BLaER1 (cell line): Measurements from ENCODE around the gene PRKG1.

Experiments used
- H3K27ac ChIP-seq: shearing (Covaris generic); formaldehyde crosslinking; 2 replicates; pipeline ENCODE4 v1.8.1; 2022
- H3K27me3 ChIP-seq: shearing (Covaris generic); formaldehyde crosslinking; 2 replicates; pipeline ENCODE4 v1.8.1; 2022
- H3K36me3 ChIP-seq: shearing (Covaris generic); formaldehyde crosslinking; 2 replicates; pipeline ENCODE4 v1.8.1; 2022
- H3K4me1 ChIP-seq: shearing (Covaris generic); formaldehyde crosslinking; 2 replicates; pipeline ENCODE4 v1.8.1; 2022
- H3K4me2 ChIP-seq: shearing (Covaris generic); formaldehyde crosslinking; 2 replicates; pipeline ENCODE4 v1.8.1; 2022
- H3K4me3 ChIP-seq: shearing (Covaris generic); formaldehyde crosslinking; 2 replicates; pipeline ENCODE4 v1.8.1; 2022
- H3K9ac ChIP-seq: shearing (Covaris generic); formaldehyde crosslinking; 2 replicates; pipeline ENCODE4 v1.8.1; 2022
- H3K9me3 ChIP-seq: shearing (Covaris generic); formaldehyde crosslinking; 2 replicates; pipeline ENCODE4 v1.8.1; 2022
- H4K20me1 ChIP-seq: shearing (Covaris generic); formaldehyde crosslinking; 2 replicates; pipeline ENCODE4 v1.8.1; 2022
- Cebpa-rat ChIP-seq: shearing (Covaris generic); IDR thresholded peaks from 2 replicates; pipeline ENCODE4 v1.8.1; 2022

Gene PRKG1

DNA sequence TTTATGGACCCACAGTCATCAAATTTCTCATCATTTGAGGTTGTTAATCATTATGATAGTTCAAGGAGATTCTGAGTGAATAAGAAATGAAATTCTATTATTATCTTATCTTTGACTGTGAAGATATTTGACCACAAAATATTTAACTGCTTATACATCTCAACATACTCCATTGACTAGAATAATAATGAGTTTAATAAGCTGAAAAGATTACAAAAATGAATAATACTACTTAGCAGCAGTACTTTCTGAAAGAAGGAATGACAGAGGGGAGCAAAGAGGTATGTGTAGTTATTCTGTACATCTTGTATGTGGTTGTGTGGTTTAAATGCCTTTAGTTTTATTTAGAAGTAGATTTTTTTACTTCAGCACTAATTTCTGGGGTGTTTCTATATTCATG is 214.2 kb downstream of the PRKG1 start:
- no peaks in the 10 kb centered on the region for H3K36me3 ChIP-seq

GRCh38 chr10:51289519-51289918 is 215.2 kb downstream of the PRKG1 start:
- H3K36me3 ChIP-seq = no peaks in the 10 kb centered on the region
- H3K27ac ChIP-seq = no peak overlapping the region
- TF ChIP-seq Cebpa-rat = no peak
- no peaks in the 10 kb centered on the region for H3K4me1 ChIP-seq
- H3K9me3 ChIP-seq = no peaks in the 10 kb centered on the region
- no peak overlapping the region for H3K4me2 ChIP-seq
- no peak overlapping the region for H3K9ac ChIP-seq
- H3K27me3 ChIP-seq = no peaks in the 10 kb centered on the region
- H3K4me3 ChIP-seq = no peak overlapping the region
- no peaks in the 10 kb centered on the region for H4K20me1 ChIP-seq

More for the DNA sequence above, 214.2 kb downstream of the PRKG1 start:
- Histone ChIP-seq H3K9ac (no peak overlapping the region), H3K4me2 (no peak overlapping the region), H3K27ac (no peak overlapping the region), H4K20me1 (no peaks in the 10 kb centered on the region), H3K4me3 (no peak overlapping the region), H3K27me3 (no peaks in the 10 kb centered on the region), H3K9me3 (no peaks in the 10 kb centered on the region), H3K4me1 (no peaks in the 10 kb centered on the region)
- TF ChIP-seq Cebpa-rat = no peak

DNA sequence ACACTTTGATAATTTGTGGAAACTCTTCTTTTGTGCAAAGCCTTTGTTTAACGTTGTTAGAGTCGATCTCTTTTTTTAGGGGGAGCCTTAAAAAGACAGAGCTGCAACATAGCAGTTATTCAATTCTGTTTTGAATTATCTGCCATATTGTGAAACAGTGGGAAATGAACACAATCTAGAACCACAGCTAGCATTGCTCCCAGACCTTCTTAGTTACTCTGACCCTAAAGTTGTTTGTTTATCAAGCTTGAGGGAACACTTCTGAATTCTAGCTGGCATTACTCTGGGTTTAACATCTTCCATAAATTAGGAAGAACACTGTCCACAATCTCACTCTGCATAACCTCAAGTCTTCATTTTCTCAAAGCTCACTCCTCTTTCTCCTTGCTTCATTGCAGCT is 217.7 kb downstream of the PRKG1 start:
- Histone ChIP-seq H3K27ac (no peak overlapping the region), H3K4me2 (no peak overlapping the region), H3K36me3 (no peaks in the 10 kb centered on the region), H3K9ac (no peak overlapping the region), H3K9me3 (no peaks in the 10 kb centered on the region), H4K20me1 (no peaks in the 10 kb centered on the region), H3K27me3 (no peaks in the 10 kb centered on the region), H3K4me1 (no peaks in the 10 kb centered on the region), H3K4me3 (no peak overlapping the region)
- no peak for TF ChIP-seq Cebpa-rat

- no peaks in the 10 kb centered on the region for H3K27me3 ChIP-seq
- H3K36me3 ChIP-seq = no peaks in the 10 kb centered on the region
- H4K20me1 ChIP-seq = no peaks in the 10 kb centered on the region
- no peak overlapping the region for H3K4me3 ChIP-seq
- no peak overlapping the region for H3K27ac ChIP-seq
- no peak for TF ChIP-seq Cebpa-rat
- H3K4me2 ChIP-seq = no peak overlapping the region
- H3K9ac ChIP-seq = no peak overlapping the region
- no peaks in the 10 kb centered on the region for H3K9me3 ChIP-seq
- no peaks in the 10 kb centered on the region for H3K4me1 ChIP-seq
These were observed 223.2 kb downstream of the PRKG1 start for GRCh38 chr10:51297438-51297837.

DNA sequence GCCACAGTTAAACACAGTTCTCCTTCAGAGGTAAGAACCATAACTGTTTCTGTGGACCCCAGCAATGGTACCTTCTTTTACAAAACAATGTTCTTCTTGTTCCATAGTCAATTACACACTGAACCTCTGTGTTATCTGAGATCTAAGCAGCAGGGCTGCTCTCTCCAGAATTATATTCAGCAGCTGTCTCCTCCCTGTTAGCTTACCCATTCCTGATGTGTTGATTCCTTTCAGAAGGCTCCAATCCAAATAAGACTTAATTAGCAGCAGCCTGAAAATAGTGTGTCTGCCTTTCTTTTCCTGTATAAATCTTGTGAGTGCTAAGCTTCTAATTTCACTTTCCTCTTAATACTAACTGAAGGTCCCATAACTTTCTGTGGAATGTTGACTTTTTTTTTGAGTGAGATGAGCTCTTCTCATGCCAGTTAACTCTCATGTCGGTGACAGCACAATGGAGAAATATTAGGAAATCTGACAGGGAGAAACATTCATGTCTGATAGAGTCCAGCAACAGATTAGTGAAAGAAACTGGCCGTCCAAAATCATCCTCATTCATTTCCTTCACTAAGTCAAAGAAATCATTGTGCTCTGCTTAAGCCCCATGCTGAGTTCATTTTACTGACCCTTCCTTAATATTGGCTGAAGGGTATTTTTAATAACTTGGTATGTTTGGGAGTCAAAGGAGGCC is 226.5 kb downstream of the PRKG1 start:
- TF ChIP-seq Cebpa-rat = no peak
- no peaks in the 10 kb centered on the region for H3K9me3 ChIP-seq
- no peak overlapping the region for H3K27ac ChIP-seq
- H3K36me3 ChIP-seq = no peaks in the 10 kb centered on the region
- H3K27me3 ChIP-seq = no peaks in the 10 kb centered on the region
- H4K20me1 ChIP-seq = no peaks in the 10 kb centered on the region
- H3K4me2 ChIP-seq = no peak overlapping the region
- no peak overlapping the region for H3K4me3 ChIP-seq
- no peak overlapping the region for H3K9ac ChIP-seq
- no peaks in the 10 kb centered on the region for H3K4me1 ChIP-seq

GRCh38 chr10:51301644-51302043 is 227.4 kb downstream of the PRKG1 start:
- H3K27me3 ChIP-seq = no peaks in the 10 kb centered on the region
- TF ChIP-seq Cebpa-rat = no peak
- H3K36me3 ChIP-seq = no peaks in the 10 kb centered on the region
- no peaks in the 10 kb centered on the region for H3K4me1 ChIP-seq
- H3K27ac ChIP-seq = no peak overlapping the region
- H4K20me1 ChIP-seq = no peaks in the 10 kb centered on the region
- H3K4me3 ChIP-seq = no peak overlapping the region
- no peaks in the 10 kb centered on the region for H3K9me3 ChIP-seq
- no peak overlapping the region for H3K9ac ChIP-seq
- no peak overlapping the region for H3K4me2 ChIP-seq

- H3K9ac ChIP-seq = no peak overlapping the region
- no peaks in the 10 kb centered on the region for H3K27me3 ChIP-seq
- no peak overlapping the region for H3K27ac ChIP-seq
- no peak for TF ChIP-seq Cebpa-rat
- no peaks in the 10 kb centered on the region for H4K20me1 ChIP-seq
- no peaks in the 10 kb centered on the region for H3K36me3 ChIP-seq
- H3K4me1 ChIP-seq = no peaks in the 10 kb centered on the region
- no peak overlapping the region for H3K4me2 ChIP-seq
- H3K4me3 ChIP-seq = no peak overlapping the region
- no peaks in the 10 kb centered on the region for H3K9me3 ChIP-seq
These were observed 228.0 kb downstream of the PRKG1 start for GRCh38 chr10:51302316-51302715.

- H3K4me3 ChIP-seq = no peak overlapping the region
- H3K4me2 ChIP-seq = no peak overlapping the region
- H3K27ac ChIP-seq = no peak overlapping the region
- no peaks in the 10 kb centered on the region for H3K36me3 ChIP-seq
- H3K4me1 ChIP-seq = no peaks in the 10 kb centered on the region
- no peaks in the 10 kb centered on the region for H3K27me3 ChIP-seq
- H4K20me1 ChIP-seq = no peaks in the 10 kb centered on the region
- no peak for TF ChIP-seq Cebpa-rat
- H3K9ac ChIP-seq = no peak overlapping the region
- no peaks in the 10 kb centered on the region for H3K9me3 ChIP-seq
These were observed 233.8 kb downstream of the PRKG1 start for GRCh38 chr10:51308116-51308515.

DNA sequence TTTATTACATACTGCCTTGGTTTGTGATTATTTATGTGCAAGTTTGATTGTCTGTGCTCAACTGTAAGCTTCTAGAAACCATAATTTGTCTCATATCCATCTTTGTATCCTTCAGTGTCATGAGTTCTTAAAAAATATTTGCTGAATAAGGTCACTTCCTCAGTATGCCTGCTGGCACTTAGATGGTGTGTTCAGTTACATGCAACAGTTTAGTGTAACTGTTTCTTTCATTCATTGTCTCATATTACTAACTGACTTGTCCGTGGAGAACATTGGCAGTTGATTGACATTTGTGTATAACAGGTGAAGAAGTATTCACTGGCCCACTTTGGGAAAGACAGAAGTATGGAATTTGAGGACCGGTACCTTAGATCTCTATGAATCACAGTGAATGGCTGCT is 236.9 kb downstream of the PRKG1 start:
- no peak for TF ChIP-seq Cebpa-rat
- Histone ChIP-seq H3K4me2 (no peak overlapping the region), H3K27me3 (no peaks in the 10 kb centered on the region), H3K4me3 (no peak overlapping the region), H3K9ac (no peak overlapping the region), H3K4me1 (no peaks in the 10 kb centered on the region), H4K20me1 (no peaks in the 10 kb centered on the region), H3K36me3 (no peaks in the 10 kb centered on the region), H3K27ac (no peak overlapping the region), H3K9me3 (no peaks in the 10 kb centered on the region)

- Histone ChIP-seq H3K27ac (no peak overlapping the region), H3K4me2 (no peak overlapping the region), H3K4me3 (no peak overlapping the region), H3K4me1 (no peaks in the 10 kb centered on the region), H3K9me3 (no peaks in the 10 kb centered on the region), H3K36me3 (no peaks in the 10 kb centered on the region), H3K27me3 (no peaks in the 10 kb centered on the region), H3K9ac (no peak overlapping the region), H4K20me1 (no peaks in the 10 kb centered on the region)
- no peak for TF ChIP-seq Cebpa-rat
These were observed 238.5 kb downstream of the PRKG1 start for GRCh38 chr10:51312817-51313216.

GRCh38 chr10:51313251-51313650 is 239.0 kb downstream of the PRKG1 start:
- TF ChIP-seq Cebpa-rat = no peak
- Histone ChIP-seq H4K20me1 (no peaks in the 10 kb centered on the region), H3K4me2 (no peak overlapping the region), H3K27me3 (no peaks in the 10 kb centered on the region), H3K9ac (no peak overlapping the region), H3K9me3 (no peaks in the 10 kb centered on the region), H3K4me1 (no peaks in the 10 kb centered on the region), H3K27ac (no peak overlapping the region), H3K36me3 (no peaks in the 10 kb centered on the region), H3K4me3 (no peak overlapping the region)
